HEK293T (cell line): ENCODE data around the gene UCMA.
"Not testable (repeated sequence)": the region's sequence is repeated elsewhere in the genome, so short reads cannot be mapped to it uniquely, and the experiment has no call there.

Experiments
- CTCF ChIA-PET: fragments of 350-600 bp; formaldehyde crosslinking; extraction: SDS; loops from one replicate; lab custom pipeline; 2021; ENCODE audit warnings: antibody characterized with exemption, inconsistent platforms; lab: Yijun Ruan, JAX
- POLR2A ChIA-PET: fragments of 350-600 bp; formaldehyde crosslinking; extraction: SDS; loops from one replicate; lab custom pipeline; 2020; ENCODE audit warnings: antibody characterized with exemption, inconsistent platforms; lab: Yijun Ruan, JAX
- DNase-seq: peaks from one replicate; pipeline ENCODE4 v3.0.0; 2012; ENCODE audit warnings: mixed read lengths; ENCODE audit errors: extremely low spot score
- ARNT ChIP-seq: fragments of 450-650 bp; IDR thresholded peaks from 2 replicates; pipeline ENCODE4 v1.6.1; 2017; ENCODE audit warnings: mild to moderate bottlenecking
- BHLHE40 ChIP-seq: fragments of 450-650 bp; IDR thresholded peaks from 2 replicates; pipeline ENCODE4 v1.6.1; 2016; ENCODE audit warnings: mild to moderate bottlenecking, moderate library complexity, borderline replicate concordance
- CTBP1 ChIP-seq: fragments of 450-650 bp; IDR thresholded peaks from 2 replicates; pipeline ENCODE4 v1.6.1; 2016; ENCODE audit warnings: borderline replicate concordance
- ELF4 ChIP-seq: fragments of 450-650 bp; IDR thresholded peaks from 2 replicates; pipeline ENCODE4 v1.6.1; 2017; ENCODE audit warnings: antibody characterized with exemption
- FOXA1 ChIP-seq: fragments of 450-650 bp; IDR thresholded peaks from 2 replicates; pipeline ENCODE4 v1.6.1; 2016; ENCODE audit warnings: mild to moderate bottlenecking
- FOXK2 ChIP-seq: fragments of 450-650 bp; IDR thresholded peaks from 2 replicates; pipeline ENCODE4 v1.6.1; 2016; ENCODE audit warnings: mild to moderate bottlenecking
- FOXM1 ChIP-seq: fragments of 450-650 bp; IDR thresholded peaks from 2 replicates; pipeline ENCODE4 v1.6.1; 2017; ENCODE audit warnings: mild to moderate bottlenecking, borderline replicate concordance
- HDGF ChIP-seq: fragments of 450-650 bp; IDR thresholded peaks from 2 replicates; pipeline ENCODE4 v1.6.1; 2017; ENCODE audit warnings: antibody characterized with exemption, borderline replicate concordance
- L3MBTL2 ChIP-seq: fragments of 450-650 bp; conservative IDR thresholded peaks from 2 replicates; pipeline ENCODE4 v1.6.1; 2016; ENCODE audit warnings: mild to moderate bottlenecking
- LEF1 ChIP-seq: fragments of 450-650 bp; IDR thresholded peaks from 2 replicates; pipeline ENCODE4 v1.6.1; 2017; ENCODE audit warnings: mild to moderate bottlenecking, borderline replicate concordance
- NFRKB ChIP-seq: fragments of 450-650 bp; IDR thresholded peaks from 2 replicates; pipeline ENCODE4 v1.6.1; 2016; ENCODE audit warnings: mild to moderate bottlenecking, moderate library complexity
- PKNOX1 ChIP-seq: fragments of 450-650 bp; IDR thresholded peaks from 2 replicates; pipeline ENCODE4 v1.6.1; 2016
- SP1 ChIP-seq: fragments of 450-650 bp; IDR thresholded peaks from 2 replicates; pipeline ENCODE4 v1.6.1; 2017
- SUZ12 ChIP-seq: fragments of 450-650 bp; IDR thresholded peaks from 2 replicates; pipeline ENCODE4 v1.6.1; 2016; ENCODE audit warnings: mild to moderate bottlenecking
- TARDBP ChIP-seq: fragments of 450-650 bp; IDR thresholded peaks from 2 replicates; pipeline ENCODE4 v1.6.1; 2016
- ZNF384 ChIP-seq: fragments of 450-650 bp; IDR thresholded peaks from 2 replicates; pipeline ENCODE4 v1.6.1; 2016

Gene UCMA

GRCh38 chr10:13234172-13234571, at the start of gene UCMA:
Gene UCMA (minus strand): TSS chr10:13234374. CDS start chr10:13234258, 116 bp downstream.
- DNase-seq, result no peak
- POLR2A ChIA-PET, result no interaction called here
- TF ChIP-seq LEF1 (no peak), FOXA1 (no peak), HDGF (no peak), SUZ12 (no peak), ELF4 (no peak), TARDBP (no peak), FOXM1 (no peak), SP1 (no peak), CTBP1 (no peak), ZNF384 (no peak), FOXK2 (no peak), ARNT (no peak), NFRKB (no peak), PKNOX1 (no peak), BHLHE40 (no peak), L3MBTL2 (no peak)
- CTCF ChIA-PET, result no interaction called here

GRCh38 chr10:13282348-13282747, 48.2 kb upstream of the UCMA start:
- CTCF ChIA-PET, result interaction anchor here (0.6 kb wide), 1 partner anchor 52 kb away, joined by 8 read pairs; no protein-coding TSS in a partner anchor
- POLR2A ChIA-PET, DNase-seq: not testable (repeated sequence)

GRCh38 chr10:13276749-13277365, 42.7 kb upstream of the UCMA start:
- no peak for TF ChIP-seq FOXK2
- no peak for TF ChIP-seq ELF4
- TF ChIP-seq CTBP1, result no peak
- TF ChIP-seq SUZ12, result no peak
- no peak for TF ChIP-seq L3MBTL2
- TF ChIP-seq LEF1, result no peak
- TF ChIP-seq PKNOX1, result no peak
- no peak for TF ChIP-seq ARNT
- TF ChIP-seq NFRKB, result no peak
- TF ChIP-seq TARDBP, result no peak
- TF ChIP-seq ZNF384, result no peak
- TF ChIP-seq SP1, result no peak
- no peak for TF ChIP-seq FOXA1
- TF ChIP-seq FOXM1, result no peak
- CTCF ChIA-PET, result no interaction called here
- DNase-seq, result no peak
- POLR2A ChIA-PET, result interaction anchor here (1.6 kb wide), 1 partner anchor 23 kb away, joined by 6 read pairs; the partner anchor contains the start of gene PHYH

GRCh38 chr10:13276146-13276545, 42.0 kb upstream of the UCMA start:
- CTCF ChIA-PET, DNase-seq: not testable (repeated sequence)
- POLR2A ChIA-PET, result interaction anchor here (1.6 kb wide), 1 partner anchor 23 kb away, joined by 6 read pairs; the partner anchor contains the start of gene PHYH

- no peak for DNase-seq
- TF ChIP-seq ELF4, result no peak
- TF ChIP-seq FOXM1, result no peak
- TF ChIP-seq PKNOX1, result no peak
- TF ChIP-seq CTBP1, result no peak
- no peak for TF ChIP-seq ZNF384
- no peak for TF ChIP-seq HDGF
- no peak for TF ChIP-seq TARDBP
- no peak for TF ChIP-seq FOXA1
- TF ChIP-seq ARNT, result no peak
- no peak for TF ChIP-seq BHLHE40
- no peak for TF ChIP-seq LEF1
- TF ChIP-seq FOXK2, result no peak
- no peak for TF ChIP-seq L3MBTL2
- no peak for TF ChIP-seq SP1
- TF ChIP-seq NFRKB, result no peak
- CTCF ChIA-PET, result no interaction called here
- POLR2A ChIA-PET, result interaction anchor here (0.9 to 1.0 kb wide), 2 partner anchors 29 to 30 kb away, joined by 3 to 4 read pairs; no protein-coding TSS in a partner anchor
These were observed 38.0 kb upstream of the UCMA start for GRCh38 chr10:13272164-13272571.

- DNase-seq, result peak; percentile 67
- ChIA-PET CTCF (no interaction called here), POLR2A (interaction anchor here (0.9 kb wide), 1 partner anchor 29 kb away, joined by 3 read pairs; no protein-coding TSS in a partner anchor)
- TF ChIP-seq FOXK2, result no peak
- no peak for TF ChIP-seq SUZ12
- no peak for TF ChIP-seq NFRKB
- TF ChIP-seq CTBP1, result no peak
- TF ChIP-seq ARNT, result no peak
- no peak for TF ChIP-seq ZNF384
- no peak for TF ChIP-seq HDGF
- TF ChIP-seq SP1, result no peak
- no peak for TF ChIP-seq L3MBTL2
- TF ChIP-seq TARDBP, result no peak
- TF ChIP-seq LEF1, result no peak
- TF ChIP-seq FOXM1, result no peak
- TF ChIP-seq FOXA1, result no peak
- no peak for TF ChIP-seq ELF4
- no peak for TF ChIP-seq PKNOX1
- no peak for TF ChIP-seq BHLHE40
These were observed 37.5 kb upstream of the UCMA start for GRCh38 chr10:13271552-13272163.
